ENCODE data around the gene LHX1.

DNA sequence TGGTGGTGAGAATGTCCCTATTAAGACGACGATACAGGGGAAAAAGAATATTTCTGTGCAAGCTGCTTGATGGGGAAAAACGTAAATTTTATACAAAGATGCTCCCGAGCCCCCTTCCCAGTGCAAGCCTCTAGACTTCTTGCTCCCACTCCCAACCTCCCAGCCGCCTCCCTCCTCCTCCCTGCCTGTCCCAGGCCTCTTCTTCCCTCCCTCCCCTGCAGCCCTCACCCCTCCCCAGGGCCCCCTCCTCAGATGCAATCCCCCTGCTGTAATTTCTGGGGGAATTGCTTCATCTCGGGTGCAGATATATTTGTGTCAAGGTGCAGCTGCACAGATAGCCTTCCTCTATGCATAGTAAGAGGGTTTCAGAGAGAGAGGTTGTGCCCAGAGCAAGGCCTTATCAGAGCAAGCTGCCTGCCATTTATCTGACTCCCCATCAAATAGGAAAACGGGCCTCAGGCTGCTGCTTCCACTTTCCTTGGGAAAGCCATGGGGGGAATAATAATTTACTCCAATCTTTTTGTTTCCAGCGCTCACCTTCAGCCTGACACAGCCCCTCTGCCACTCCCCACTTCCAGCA, 47.4 kb upstream of the LHX1 start:
- TF ChIP-seq, protein P1, sequence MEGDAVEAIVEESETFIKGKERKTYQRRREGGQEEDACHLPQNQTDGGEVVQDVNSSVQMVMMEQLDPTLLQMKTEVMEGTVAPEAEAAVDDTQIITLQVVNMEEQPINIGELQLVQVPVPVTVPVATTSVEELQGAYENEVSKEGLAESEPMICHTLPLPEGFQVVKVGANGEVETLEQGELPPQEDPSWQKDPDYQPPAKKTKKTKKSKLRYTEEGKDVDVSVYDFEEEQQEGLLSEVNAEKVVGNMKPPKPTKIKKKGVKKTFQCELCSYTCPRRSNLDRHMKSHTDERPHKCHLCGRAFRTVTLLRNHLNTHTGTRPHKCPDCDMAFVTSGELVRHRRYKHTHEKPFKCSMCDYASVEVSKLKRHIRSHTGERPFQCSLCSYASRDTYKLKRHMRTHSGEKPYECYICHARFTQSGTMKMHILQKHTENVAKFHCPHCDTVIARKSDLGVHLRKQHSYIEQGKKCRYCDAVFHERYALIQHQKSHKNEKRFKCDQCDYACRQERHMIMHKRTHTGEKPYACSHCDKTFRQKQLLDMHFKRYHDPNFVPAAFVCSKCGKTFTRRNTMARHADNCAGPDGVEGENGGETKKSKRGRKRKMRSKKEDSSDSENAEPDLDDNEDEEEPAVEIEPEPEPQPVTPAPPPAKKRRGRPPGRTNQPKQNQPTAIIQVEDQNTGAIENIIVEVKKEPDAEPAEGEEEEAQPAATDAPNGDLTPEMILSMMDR (IDR thresholded peaks at IDR 0.05) = no peak
- TF ChIP-seq EP300 (IDR thresholded peaks at IDR 0.05) = no peak
